ENCODE measurements around the gene CATSPER1.

DNA sequence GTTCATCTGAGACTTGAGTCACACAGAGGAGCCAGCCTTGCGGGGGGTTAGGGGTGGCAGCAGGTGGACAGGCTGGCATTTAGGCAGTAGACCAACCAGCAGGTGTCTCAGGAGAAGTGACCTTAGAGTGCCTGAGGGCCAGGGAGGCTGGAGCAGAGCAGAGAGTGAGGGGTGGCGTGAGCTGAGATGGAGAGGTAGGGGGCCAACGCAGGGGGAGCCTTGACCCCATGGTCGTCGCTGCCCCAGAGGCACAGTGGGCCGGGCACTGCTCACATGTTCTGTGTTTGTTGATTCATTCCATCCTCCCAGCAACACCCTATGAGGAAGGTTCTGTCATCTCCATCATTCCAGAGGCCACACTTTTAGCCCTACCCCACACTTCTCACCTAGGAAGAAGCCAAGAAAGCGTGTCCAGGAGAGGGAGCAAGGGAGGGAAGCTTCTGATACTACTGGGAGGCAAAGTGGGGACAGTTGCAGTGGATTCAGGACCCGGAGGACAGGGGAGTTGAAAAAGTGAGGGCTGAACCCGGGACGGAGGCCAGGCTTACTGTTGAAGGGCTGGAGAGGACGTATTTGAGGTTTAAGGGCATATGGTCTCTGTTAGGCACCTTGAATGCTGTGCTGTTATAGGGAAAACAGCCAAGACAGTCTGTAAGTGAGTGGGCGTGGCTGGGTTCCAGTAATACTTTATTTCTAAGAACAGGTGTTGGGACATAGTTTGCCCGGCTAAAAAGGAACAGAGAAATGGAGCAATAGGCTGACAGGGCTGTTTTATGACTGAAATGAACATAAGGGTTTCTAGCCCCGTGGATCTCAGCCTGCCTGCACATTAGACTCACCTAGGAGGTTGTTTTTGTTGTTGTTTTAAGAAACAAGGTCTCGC is 57.4 kb downstream of the CATSPER1 start:
- TF ChIP-seq POLR2A (IDR thresholded peaks at IDR 0.05) = no peak
- TF ChIP-seq, protein P1, sequence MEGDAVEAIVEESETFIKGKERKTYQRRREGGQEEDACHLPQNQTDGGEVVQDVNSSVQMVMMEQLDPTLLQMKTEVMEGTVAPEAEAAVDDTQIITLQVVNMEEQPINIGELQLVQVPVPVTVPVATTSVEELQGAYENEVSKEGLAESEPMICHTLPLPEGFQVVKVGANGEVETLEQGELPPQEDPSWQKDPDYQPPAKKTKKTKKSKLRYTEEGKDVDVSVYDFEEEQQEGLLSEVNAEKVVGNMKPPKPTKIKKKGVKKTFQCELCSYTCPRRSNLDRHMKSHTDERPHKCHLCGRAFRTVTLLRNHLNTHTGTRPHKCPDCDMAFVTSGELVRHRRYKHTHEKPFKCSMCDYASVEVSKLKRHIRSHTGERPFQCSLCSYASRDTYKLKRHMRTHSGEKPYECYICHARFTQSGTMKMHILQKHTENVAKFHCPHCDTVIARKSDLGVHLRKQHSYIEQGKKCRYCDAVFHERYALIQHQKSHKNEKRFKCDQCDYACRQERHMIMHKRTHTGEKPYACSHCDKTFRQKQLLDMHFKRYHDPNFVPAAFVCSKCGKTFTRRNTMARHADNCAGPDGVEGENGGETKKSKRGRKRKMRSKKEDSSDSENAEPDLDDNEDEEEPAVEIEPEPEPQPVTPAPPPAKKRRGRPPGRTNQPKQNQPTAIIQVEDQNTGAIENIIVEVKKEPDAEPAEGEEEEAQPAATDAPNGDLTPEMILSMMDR (IDR thresholded peaks at IDR 0.05) = no peak
- TF ChIP-seq EP300 (IDR thresholded peaks at IDR 0.05) = no peak
